Stimulated activated CD4-positive, alpha-beta T cell treated with anti-CD3 and anti-CD28 coated beads, Interleukin-4, amount 100 ng/mL, for 4 hours (primary cell): ENCODE data around the gene FLYWCH1.

Source experiments
- DNase-seq, 2 experiments: peaks; one replicate each; pipeline ENCODE4 v3.0.0-alpha.2; 2020

Gene FLYWCH1

DNA sequence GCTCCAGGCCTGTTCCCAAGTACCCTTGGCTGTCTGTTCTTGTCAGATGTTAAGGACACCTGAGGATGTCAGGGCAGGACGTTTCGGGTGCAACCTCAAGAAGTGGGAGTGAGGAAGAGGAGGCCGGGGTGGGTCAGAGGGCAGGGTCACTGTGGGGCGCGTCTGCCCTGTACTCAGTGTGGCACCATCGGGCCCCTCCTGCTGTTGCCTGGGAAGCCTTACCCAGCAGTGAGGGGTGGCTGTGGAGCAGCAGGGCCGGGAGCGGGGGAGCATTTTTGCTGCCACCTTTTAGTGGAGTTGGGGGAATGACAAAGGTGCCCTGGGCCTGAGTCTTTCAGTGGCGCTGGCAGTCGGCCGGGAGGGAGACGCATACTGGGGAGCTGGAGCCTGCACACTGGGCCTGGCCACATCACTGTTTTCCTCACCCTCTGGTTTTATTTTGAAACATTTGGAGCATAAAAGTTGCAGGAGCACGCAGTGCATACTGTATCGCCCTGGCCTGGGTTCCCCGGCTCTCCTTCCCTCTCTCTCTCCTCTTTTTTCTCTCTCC, 11.1 kb upstream of the FLYWCH1 start:
- DNase-seq, result no peak

DNA sequence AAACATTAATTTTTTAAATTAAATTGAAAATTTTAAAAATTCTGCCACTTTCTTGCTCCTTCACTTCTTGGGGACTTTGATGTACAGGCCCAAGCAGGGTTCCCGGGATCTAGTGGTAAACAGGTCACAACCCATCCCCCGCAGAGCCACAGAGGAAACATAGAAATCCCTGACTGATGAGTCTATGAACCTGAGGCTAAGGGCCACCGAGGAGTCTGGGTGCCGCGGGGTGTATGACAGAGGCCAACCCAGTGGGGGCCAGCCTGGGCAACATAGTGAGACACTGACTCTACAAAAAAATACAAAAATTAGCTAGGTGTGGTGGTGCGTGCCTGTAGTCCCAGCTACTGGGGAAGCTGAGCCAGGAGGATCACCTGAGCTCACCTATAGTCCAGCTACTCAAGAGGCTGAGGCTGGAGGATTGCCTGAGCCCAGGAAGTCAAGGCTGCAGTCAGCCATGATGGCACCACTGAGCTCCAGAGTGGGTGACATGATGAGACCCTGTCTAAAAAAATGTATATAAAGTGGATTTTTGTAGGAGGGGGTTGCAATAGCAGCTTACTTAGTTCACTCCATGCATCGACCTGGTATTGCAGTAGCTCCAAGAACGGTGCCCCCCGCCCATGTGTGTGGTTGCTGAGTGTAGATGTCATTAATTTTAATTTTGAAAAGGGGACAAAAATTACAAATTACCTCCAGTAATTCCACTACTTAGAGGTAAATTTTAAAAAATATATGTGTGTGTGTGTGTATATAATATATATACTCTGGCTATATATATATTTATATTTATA, 9.2 kb upstream of the FLYWCH1 start:
- no peak for DNase-seq

DNA sequence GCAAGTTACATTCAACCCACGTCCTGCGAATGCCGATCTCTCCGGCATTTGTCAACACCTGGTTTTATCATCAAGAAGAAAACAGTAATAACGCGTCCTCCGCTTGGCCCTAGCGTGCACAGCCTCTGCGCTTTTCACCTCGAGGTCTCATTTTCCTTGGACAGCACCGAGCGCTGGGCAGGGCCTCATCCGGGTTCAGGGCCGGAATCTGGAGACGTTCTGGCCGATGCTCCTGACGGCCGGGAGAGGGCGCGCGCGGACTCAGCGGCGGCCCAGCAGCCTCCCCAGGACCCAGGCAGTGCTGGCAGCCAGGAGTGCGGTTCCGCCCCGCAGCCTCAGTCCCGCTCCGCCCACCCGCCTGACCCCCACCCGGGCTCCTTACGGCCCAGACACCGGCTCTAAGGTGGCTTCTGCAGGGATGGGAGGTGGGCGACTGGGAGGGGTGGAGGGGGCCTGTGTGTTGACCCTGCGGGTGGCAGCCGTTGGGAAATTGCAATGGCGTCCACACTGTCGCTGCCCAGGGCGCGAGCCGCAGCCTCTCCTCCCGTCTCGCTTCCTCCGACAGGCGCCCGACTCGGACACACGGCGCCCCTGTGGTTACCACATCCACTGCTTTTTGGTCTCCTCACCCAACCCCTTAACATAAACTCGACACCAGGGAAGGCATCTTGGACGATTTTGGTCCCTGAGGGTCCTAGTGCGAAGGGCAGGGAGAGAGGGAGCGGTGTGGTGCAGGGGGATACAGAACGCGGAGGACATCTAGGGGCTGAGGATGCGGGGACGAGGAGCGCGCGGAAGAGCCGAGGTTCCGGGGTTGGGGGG, 7.4 kb upstream of the FLYWCH1 start:
- DNase-seq, result peak; percentile 68 to 75

DNA sequence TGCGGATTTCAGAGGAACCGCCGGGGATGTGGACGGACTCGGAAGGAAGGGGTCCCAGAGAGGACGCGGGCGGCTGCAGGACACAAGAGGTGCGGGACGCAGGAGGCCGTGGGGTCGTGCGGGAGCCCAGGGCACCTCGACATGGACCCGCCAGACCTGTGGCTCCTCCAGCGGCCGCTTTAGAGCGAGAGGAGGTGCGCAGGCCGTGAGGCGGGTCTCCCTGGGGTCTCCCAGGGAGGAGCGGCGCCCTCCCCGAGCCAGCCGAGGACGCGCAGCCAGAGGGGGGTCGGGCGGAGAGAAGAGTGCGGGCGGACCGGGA, 6.8 kb upstream of the FLYWCH1 start:
- DNase-seq, result no peak

DNA sequence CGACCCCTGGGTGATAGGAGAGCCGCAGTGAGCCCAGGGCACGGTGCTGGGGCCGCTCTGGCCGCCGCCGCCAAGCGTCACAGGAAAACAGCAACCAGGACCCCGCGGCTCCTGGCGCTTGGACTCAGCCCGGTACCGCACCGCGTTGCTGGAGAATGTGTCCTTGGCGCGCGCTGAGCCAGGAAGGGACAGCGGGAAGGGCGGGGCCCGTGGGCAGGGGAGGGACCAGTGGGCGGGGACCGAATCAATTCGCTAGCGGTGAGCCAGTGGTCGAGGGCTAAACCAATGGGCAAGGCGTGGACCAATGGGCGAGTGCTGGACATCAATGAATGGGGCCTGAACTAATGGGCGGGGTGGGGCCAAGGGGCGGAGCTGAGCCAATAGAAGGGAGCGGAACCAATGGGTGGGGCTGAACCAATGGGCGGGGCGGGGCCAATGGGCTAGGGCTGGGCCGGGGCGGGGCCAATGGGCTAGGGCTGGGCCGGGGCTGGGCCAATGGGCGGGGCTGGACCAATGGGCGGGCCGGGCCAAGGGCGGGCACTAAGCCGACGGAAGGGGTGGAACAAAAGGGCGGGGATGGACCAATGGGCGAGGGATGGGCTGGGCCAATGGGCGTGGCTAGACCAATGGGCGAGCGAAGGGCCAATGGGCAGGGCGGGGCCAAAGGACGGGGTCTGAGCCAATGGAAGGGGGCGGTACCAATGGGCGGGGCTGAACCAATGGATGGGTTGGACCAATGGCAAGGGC, 6.3 kb upstream of the FLYWCH1 start:
- peak; percentile 82 to 89 for DNase-seq

DNA sequence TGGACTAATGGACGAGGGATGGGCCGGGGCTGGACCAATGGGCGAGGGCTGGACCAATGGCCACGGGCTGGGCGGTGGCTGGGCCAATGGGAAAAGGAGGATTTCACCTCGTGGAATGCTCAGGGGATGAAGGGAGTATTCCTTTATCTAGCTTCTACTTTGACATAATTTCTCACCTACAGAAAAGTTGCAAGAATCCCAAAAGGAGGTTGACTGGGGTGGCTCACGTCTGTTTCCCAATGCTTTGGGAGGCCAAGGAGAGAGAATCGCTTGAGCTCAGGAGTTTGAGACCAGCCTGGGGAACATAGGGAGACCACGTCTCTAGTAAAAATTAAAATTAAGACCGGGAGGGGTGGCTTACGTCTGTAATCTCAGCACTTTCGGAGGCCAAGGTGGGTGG, 5.7 kb upstream of the FLYWCH1 start:
- DNase-seq, result no peak

DNA sequence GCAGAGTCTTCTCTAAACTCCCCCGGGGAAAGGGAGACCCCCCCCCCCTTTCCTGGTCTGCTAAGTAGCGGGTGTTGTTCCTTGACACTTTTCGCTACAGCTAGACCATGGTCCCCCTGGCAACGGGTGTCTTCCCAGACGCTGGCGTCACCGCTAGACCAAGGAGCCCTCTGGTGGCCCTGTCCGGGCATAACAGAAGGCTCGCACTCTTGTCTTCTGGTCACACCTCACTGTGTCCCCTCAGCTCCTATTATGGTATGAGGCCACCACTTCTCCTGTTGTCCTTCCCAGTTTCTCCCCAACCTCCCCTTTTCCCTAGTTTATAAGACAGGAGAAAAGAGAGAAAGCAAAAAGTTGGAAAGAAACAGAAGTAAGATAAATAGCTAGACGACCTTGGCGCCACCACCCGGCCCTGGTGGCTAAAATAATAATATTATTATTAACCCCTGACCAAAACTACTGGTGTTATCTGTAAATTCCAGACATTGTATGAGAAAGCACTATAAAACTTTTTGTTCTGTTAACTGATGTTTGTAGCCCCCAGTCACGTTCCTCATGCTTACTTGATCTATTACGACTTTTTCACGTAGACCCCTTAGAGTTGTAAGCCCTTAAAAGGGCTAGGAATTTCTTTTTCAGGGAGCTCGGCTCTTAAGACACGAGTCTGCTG, 4.5 kb upstream of the FLYWCH1 start:
- peak; percentile 21 to 37 for DNase-seq

DNA sequence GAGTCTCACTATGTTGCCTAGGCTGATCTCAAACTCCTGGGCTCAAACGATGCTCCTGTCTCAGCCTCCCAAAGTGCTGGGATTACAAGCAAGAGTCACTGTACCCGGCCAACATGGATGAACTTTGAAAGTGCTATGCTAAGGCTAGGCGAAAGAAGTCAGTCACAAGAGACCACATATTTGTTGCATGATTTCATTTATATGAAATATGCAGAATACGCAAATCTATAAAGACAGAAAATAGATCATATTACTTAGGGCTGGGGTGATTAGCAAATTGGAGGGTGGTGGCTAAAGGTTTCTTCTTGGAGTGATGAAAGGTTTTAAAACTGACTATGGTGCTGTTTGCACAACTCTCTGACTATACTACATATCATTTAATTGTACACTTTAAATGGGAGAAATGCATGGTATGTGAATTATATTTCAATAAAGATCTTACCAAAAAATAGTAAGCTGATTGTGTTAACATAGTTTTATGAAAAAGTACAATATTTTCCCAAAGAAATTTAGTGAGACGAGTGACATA, 1.2 kb upstream of the FLYWCH1 start:
- no peak for DNase-seq

DNA sequence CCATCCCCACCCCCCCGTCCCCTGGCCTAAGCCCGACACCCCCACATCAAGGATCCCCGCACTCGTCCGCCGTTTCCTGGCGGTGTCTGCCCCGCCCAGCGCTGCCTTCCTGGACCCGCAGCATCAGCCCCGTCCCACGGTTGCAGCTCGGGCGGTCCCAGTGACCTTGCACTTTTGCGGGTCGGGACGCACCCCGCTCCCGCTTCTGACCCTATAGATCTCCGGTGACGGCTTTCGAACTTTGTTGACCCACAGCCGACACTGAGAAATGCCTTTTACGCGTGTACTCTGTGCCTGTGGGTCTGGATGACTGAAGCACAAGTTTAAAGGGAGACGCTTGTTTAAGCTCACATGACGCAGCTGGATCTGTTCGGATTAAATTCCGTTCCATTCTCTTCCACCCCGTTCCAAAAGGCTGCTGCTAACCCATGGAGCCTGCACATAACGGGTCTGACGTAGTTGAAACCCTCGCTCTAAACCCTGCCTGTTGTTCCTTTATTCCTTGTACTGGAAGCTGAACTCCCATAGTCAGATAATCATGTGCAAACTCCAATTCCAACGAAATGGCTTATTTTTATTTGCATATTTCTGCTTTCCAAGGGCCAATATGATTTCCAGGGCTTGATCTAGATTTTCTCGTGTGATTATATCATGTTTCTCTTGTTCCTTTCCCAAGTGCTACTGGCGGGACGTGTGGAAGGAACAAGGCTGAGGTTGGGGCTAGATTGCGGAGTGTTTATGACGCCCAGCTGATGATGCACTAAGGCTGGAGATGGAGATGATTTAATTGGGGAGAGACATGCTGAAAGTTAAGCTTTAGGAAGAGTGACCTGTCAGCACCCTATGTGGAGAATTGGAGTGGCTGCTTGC, 834 bp downstream of the FLYWCH1 start:
- peak in 1 of 2 experiments; percentile 32 for DNase-seq

DNA sequence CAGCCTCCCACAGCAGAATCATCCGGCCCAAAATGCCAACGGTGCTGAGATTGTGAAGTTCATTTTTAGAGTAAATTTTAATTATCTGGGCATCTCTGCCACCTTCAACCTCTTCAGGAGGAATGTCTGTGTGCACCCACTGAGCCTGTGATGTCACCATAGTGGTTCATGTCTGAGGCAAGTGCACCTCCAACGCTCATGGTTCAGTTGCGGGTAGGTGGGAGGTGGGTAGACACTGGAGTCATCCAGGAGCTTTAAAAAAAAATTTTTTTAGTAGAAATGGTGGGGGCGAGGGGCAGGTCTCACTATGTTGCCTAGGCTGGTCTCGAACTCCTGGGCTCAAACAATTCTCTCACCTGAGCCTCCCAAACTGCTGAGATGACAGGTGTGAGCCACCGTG, 1.9 kb downstream of the FLYWCH1 start:
- DNase-seq, result peak in 1 of 2 experiments; percentile 43

DNA sequence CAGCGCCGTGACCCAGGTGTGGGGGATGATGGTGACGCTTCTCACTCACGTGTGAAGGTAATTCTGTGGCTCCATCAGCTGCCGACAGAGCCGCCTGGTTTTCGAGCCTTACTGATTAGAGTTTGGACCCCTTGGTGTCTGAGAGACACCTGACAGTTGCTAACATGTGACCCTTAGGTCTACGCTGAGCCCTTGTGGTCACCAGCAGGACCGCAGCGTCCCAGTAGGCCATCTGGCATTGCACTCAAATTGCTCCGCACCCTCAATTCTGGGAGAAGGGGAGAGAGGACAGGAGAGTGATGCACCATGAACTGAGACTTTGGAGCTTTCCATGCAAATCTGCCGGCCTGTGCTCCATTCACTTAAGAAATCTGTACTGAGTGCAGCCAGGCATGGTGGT, 2.5 kb downstream of the FLYWCH1 start:
- DNase-seq, result no peak

DNA sequence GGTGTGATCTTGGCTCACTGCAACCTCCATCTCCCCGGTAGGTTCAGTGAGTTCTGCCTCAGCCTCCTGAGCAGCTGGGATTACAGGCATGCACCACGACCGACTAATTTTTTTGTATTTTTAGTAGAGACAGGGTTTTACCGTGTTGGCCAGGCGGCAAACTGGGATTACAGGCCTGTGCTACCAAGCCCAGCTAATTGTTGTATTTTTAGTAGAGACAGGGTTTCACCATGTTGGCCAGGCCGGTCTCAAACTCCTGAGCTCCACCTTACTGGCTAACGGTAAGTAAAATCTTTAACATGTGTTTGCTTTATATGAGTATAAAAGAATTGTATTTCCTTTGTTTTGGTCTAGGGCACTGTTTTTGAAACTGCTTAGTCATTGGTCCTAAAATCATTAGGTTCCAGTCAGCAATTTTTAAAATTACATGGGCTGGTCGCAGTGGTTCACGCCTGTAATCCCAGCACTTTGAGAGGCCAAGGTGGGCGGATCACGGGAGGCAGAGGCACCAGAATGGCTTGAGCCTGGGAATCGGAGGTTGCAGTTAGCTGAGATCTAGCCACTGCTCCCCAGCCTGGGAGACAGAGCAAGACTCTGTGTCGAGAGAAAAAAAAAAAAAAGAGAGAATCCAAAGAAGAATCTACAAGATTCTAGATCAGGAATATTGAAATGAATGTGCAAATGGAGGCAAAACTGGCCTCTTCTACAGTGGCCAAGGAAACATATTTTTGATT, 3.6 kb downstream of the FLYWCH1 start:
- no peak for DNase-seq

DNA sequence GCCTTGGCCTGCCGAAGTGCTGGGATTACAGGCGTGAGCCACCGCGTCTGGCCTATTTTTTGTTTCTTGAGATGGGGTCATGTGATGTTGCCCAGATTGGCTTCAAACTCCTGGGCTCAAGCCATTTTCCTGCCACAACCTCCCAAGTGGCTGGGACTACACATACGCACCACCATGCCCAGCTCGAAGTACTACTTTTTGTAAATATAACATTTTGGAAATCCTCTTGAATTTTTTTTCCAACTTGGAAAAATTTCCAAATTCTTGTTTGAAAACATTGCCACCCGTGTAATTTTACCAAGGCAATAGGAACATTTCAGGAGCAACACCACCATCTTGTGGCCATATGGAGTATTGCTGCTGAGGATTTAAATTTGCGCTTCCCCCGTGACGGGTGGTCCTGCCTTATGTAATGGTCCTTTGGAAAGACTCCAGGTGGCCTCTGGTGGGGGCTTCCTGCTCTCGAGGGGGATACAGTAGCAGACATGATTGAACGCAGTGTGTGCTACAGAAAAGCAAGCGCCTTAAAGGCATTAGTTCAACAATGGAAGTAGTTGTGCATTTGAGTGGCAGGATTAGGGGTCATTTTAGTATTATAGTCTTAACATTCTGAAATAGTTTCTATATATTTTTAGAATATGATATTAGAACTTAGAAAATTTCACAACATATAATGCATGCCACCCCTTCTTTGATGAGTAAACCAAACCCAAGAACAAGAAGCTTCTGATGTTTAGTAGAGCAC, 8.0 kb downstream of the FLYWCH1 start:
- peak; percentile 37 to 43 for DNase-seq

DNA sequence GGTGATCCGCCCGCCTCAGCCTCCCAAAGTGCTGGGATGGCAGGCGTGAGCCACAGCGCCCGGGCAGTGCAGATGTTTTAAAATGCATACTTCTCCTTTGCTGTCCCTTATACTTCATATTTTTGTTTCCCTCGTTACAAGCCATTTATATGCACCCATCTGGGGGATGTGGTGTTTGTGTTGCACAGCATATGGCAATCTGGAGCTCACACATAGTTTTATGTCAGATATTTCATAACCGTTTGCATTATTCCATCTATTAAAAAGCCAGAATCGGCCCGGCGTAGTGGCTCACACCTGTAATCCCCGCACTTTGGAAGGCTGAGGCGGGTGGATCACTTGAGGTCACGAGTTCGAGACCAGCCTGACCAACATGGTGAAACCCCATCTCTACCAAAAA, 11.8 kb downstream of the FLYWCH1 start:
- DNase-seq, result no peak

DNA sequence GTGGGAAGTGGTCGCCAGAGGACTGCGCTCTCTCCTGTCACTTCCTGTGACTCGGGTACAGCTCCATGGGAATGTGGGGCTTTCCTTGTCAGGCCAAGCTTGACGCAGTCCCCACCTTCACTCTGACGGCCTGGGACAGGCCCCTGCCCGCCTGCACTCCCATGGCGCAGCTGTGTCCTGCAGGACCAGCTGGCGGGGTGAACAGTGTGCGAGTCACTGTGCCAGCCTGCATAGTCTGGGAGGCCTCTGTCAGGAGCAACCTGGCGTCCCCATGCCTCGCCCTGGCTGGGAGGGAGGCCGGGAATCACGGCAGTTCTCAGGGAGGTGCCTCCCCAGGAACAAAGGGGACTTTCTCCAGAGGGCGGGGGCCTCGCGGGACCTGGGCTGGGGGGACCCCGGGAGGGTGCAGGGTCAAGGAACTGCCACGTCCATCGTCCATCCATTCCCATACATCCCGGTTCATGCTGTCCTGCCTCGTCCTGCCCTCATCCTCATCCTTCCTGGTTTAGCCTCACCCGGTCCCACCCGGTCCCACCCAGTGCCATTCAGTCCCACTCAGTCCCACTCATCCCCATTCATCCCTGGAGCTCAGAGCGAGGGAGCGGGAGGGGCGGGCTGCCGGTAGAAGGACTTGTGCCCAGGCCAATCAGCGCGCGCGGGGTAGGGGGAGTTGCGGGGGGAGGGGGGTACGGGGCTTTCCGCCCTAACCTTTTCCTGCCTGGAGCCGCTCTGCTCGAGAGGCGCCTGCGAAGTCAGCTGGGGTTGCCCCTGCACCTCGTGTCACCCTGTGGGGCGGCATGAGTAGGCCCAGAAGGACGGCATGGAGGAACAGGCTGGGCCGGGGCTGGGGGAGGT, 13.4 kb downstream of the FLYWCH1 start:
- no peak for DNase-seq

DNA sequence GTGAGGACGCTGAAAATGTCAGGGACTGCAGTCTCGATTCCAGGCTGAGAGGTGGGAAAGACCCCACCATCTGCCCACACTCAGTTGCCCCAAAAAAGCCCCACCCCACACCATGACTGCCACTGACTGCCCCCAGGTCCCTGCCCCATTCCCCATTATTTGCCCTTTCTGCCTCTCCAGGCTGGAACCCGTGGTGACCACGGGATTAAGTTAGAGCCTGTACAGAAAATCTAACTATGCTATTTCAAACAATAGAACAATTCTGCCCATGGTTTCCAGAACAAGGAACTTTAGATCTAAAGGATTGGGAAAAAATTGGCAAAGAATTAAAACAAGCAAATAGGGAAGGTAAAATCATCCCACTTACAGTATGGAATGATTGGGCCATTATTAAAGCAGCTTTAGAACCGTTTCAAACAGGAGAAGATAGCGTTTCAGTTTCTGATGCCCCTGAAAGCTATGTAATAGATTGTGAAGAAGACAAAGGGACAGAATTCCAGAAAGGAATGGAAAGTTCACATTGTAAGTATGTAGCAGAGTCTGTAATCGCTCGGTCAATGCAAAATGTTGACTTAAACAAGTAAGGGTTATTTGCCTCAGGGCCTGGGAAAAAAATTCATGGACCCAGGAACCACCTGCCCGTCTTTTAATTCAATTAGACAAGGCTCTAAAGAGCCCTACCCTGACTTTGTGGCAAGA, 14.4 kb downstream of the FLYWCH1 start:
- no peak for DNase-seq

DNA sequence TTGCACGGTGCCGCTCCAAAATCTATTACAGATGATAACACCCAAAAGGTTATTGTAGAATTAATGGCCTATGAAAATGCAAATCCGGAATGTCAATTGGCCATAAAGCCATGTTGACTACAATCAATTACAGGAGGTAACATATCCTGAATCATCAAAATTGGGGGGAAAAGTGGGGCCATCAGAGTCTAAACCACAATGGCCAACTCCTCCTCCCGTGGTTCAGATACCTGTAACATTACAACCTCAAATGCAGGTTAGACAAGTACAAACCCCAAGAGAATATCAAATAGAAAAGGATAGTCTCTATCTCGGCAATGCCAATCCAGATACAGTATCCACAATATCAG, 14.9 kb downstream of the FLYWCH1 start:
- no peak for DNase-seq

DNA sequence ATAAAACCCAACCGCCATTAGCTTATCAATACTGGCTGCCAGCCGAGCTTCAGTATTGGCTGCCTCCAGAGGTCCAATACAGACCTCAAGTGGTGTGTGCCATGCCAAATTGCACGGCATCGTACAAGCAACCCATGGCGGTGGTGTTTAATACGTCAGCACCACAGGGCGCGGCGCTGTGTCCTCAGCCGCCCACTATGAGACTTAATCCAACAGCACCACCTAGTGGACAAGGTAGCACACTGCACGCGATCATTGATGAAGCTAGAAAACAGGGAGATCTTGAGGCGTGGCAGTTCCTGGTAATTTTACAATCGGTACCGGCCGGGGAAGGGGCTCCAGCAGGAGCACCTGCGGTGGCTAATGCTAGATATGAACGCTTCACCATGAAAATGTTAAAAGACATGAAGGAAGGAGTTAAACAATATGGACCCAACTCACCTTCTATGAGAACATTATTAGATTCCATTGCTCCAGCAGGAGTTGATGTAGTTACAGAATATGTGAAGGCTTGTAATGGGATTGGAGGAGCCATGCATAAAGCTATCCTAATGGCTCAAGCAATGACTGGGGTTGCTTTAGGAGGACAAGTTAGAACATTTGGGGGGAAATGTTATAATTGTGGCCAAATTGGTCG, 15.4 kb downstream of the FLYWCH1 start:
- DNase-seq, result peak; percentile 77 to 85
